GM12864 (cell line): Measurements from ENCODE around the gene SEMA4D.
"Not testable (repeated sequence)": the region's sequence is repeated elsewhere in the genome, so short reads cannot be mapped to it uniquely, and the experiment has no call there.

Source experiments
- DNase-seq: peaks from one replicate; pipeline ENCODE4 v3.0.0-alpha.2; 2011; ENCODE audit warnings: low read depth
- H3K4me3 ChIP-seq: 2 replicates; pipeline ENCODE4 v1.5.1; 2011; ENCODE audit warnings: mild to moderate bottlenecking, low read depth, low read length, control low read depth
- TF ChIP-seq, protein P1 (sequence below): IDR thresholded peaks from 2 replicates; pipeline ENCODE4 v1.5.1; 2011; ENCODE audit warnings: low read depth, mild to moderate bottlenecking, moderate library complexity, low read length, control low read depth, inconsistent platforms; ENCODE audit errors: missing control alignments

The SEMA4D gene

GRCh38 chr9:89351584-89352300 is 146.2 kb downstream of the SEMA4D start:
- no peak for DNase-seq
- no peak overlapping the region for H3K4me3 ChIP-seq
- TF ChIP-seq, protein P1, sequence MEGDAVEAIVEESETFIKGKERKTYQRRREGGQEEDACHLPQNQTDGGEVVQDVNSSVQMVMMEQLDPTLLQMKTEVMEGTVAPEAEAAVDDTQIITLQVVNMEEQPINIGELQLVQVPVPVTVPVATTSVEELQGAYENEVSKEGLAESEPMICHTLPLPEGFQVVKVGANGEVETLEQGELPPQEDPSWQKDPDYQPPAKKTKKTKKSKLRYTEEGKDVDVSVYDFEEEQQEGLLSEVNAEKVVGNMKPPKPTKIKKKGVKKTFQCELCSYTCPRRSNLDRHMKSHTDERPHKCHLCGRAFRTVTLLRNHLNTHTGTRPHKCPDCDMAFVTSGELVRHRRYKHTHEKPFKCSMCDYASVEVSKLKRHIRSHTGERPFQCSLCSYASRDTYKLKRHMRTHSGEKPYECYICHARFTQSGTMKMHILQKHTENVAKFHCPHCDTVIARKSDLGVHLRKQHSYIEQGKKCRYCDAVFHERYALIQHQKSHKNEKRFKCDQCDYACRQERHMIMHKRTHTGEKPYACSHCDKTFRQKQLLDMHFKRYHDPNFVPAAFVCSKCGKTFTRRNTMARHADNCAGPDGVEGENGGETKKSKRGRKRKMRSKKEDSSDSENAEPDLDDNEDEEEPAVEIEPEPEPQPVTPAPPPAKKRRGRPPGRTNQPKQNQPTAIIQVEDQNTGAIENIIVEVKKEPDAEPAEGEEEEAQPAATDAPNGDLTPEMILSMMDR = no peak

DNA sequence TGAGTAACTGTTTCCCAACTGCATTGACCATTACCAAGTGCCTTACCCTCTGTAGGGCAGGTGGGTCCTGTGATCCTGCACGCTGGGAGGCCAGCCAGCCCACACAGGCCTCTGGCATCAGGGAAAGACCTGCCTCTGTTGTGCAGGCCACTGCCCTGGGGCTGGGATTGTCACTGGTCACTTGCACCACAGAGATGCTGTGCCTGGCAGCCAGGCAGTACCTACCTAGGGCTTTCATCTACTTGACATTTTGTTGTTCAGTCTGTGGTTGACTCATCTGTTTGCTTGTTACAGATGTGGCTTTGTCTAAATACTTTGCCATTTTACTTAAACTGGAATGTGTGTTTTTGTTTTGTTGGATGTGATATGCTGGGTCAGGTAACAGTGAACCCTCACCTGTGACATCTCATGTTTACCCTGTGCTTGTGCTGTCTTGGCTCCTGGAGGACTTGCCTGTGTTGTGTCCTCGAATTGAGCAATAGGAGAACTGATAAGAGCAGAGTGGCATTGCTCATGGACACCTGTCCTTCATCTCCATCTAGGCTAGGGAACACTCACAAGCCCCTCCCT is 146.8 kb downstream of the SEMA4D start:
- H3K4me3 ChIP-seq = no peak overlapping the region
- TF ChIP-seq, protein P1 = no peak
- no peak for DNase-seq

- DNase-seq = no peak
- no peak overlapping the region for H3K4me3 ChIP-seq
- TF ChIP-seq, protein P1 = no peak
These were observed 148.3 kb downstream of the SEMA4D start for GRCh38 chr9:89349607-89350006.

DNA sequence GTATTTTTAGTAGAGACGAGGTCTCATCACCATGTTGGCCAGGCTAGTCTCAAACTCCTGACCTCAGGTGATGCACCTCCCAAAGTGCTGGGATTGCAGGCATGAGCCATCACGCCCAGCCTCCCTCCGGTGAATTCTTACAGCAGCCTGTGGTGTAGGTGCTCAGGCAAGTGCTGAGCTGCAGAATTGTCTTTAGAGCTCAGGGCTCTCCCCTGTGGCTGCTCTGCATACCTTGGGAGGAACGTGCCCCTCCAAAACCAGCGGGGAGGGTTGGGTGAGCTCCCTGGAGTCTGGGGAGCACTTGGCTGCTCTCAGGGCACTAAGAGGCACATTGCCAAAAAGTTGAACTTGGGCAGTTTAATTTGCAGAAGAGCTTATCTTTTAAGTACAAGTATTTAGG is 150.3 kb downstream of the SEMA4D start:
- H3K4me3 ChIP-seq = no peak overlapping the region
- no peak for DNase-seq
- TF ChIP-seq, protein P1 = no peak

DNA sequence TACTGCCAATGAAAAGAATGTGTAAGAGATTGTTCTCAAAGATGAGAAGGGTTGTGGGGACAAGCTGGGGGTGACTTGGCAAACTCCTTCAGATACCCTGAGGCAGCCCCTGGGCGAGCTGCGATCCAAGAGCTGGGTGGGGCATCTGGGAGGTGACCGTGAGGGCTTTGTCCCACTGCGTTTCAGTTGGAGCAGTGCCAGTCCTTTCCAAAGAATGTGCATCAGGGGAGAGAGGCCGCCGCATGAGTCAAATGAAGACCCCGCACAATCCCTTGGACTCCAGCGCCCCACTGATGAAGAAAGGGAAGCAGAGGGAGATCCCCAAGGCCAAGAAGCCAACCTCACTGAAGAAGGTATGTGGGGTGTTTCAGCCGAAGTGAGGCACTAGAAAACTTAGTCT is 151.2 kb downstream of the SEMA4D start:
- TF ChIP-seq, protein P1 = no peak
- no peak for DNase-seq
- H3K4me3 ChIP-seq = no peak overlapping the region

GRCh38 chr9:89345476-89345875 is 152.4 kb downstream of the SEMA4D start:
- H3K4me3 ChIP-seq = no peak overlapping the region
- no peak for DNase-seq
- TF ChIP-seq, protein P1 = no peak

DNA sequence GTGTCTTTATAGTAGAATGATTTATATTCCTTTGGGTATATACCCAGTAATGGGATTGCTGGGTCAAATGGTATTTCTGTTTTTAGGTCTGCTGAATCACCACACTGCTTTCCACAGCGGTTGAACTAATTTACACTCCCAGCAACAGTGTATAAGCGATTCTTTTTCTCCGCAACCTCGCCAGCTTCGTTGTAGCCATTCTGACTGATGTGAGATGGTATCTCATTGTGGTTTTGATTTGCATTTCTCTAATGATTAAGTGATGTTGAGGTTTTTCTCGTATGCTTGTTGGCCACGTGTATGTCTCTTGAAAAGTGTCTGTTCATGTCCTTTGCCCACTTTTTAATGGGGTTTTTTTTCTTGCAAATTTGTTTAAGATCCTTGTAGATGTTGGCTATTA is 154.1 kb downstream of the SEMA4D start:
- H3K4me3 ChIP-seq = not testable (repeated sequence)

More for the DNA sequence above, 154.1 kb downstream of the SEMA4D start:
- DNase-seq = not testable (repeated sequence)
